ENCODE measurements around the gene FBXL14.

FBXL14 gene

DNA sequence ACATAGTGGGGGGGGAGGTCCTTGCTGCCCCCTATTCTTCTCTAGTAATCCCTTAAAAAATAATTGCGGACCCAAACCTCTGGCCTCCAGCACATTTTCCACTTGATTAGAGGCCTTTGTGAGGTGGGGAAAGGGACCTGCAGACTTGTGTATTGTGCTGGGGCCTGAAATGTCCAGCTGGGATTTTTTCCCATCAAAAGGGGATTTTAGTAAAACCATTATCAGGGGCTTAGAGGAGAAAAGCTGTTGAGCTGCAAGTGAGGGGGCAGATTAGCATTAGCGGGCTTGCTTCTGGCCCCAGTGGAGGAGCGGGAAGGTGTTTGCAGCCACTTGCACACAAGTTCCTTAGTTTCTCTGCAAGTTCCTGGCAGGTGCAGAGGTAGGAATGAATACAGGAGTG is 13.9 kb downstream of the FBXL14 start:
- DNase-seq (ENCODE audit: low read depth, low spot score) = no peak
- H3K4me3 ChIP-seq (ENCODE audit: low read depth, low read length) = no peak overlapping the region
- ChIA-PET CTCF (interaction anchor here (8.0 kb wide), 1 partner anchor 464 kb away, joined by 207 read pairs; no protein-coding TSS in a partner anchor), POLR2A (no interaction called here)
- no peak for TF ChIP-seq CTCF (IDR thresholded peaks at IDR 0.05; ENCODE audit: insufficient read depth, low read length, missing control alignments)

DNA sequence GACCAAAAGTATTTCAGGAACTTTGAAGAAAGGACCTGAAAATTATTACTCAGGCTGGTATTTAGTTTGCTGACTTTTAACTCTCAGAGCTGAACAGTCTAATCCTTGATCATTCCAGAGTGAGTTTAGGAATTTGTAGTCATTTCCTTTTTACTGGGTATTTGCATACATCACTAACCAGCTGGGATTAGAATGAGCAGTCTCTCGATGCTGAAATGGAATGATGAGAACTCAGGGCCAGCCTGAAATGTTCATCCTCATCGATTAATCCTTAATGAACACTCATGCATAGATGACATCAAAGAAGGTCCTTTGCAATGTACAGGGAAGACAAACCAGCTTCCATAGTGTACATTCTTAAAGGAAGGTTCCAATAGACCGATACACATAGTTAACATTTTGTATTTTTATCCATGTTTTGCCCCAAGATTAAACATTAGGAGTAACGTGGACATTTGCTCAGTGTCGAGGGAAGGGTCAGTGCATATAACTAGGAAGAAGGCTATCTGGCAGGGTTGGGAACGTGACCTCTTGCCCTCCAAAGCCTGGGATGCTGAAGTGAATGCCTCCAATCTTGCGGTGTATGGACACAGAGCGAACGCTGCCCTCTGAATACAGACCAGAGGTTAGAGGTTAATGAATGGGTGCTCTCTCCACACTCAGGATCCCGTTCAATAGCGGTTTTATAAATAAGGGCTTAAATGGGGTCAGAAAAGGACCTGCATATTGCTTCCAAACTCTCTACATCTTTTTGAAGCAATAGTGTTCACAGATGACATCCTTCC is 14.5 kb downstream of the FBXL14 start:
- H3K4me3 ChIP-seq (ENCODE audit: low read depth, low read length) = no peak overlapping the region
- ChIA-PET POLR2A (interaction anchor here (1.1 kb wide), 2 partner anchors 105 to 462 kb away, joined by 3 read pairs; no protein-coding TSS in a partner anchor), CTCF (interaction anchor here (8.0 kb wide), 1 partner anchor 463 kb away, joined by 207 read pairs; no protein-coding TSS in a partner anchor)
- no peak for TF ChIP-seq CTCF (IDR thresholded peaks at IDR 0.05; ENCODE audit: insufficient read depth, low read length, missing control alignments)
- no peak for DNase-seq (ENCODE audit: low read depth, low spot score)

- TF ChIP-seq CTCF (IDR thresholded peaks at IDR 0.05; ENCODE audit: insufficient read depth, low read length, missing control alignments) = no peak
- DNase-seq (ENCODE audit: low read depth, low spot score) = no peak
- POLR2A ChIA-PET = interaction anchor here (0.7 kb wide), 1 partner anchor 42 kb away, joined by 3 read pairs; no protein-coding TSS in a partner anchor
- CTCF ChIA-PET = interaction anchor here (0.8 to 4.7 kb wide), 6 partner anchors 9 to 459 kb away, joined by 3 to 36 read pairs (median 4); partner anchors contain the start of gene FBXL14
- no peak overlapping the region for H3K4me3 ChIP-seq (ENCODE audit: low read depth, low read length)
Measured at GRCh38 chr12:1576410-1577241, 17.8 kb downstream of the FBXL14 start.

DNA sequence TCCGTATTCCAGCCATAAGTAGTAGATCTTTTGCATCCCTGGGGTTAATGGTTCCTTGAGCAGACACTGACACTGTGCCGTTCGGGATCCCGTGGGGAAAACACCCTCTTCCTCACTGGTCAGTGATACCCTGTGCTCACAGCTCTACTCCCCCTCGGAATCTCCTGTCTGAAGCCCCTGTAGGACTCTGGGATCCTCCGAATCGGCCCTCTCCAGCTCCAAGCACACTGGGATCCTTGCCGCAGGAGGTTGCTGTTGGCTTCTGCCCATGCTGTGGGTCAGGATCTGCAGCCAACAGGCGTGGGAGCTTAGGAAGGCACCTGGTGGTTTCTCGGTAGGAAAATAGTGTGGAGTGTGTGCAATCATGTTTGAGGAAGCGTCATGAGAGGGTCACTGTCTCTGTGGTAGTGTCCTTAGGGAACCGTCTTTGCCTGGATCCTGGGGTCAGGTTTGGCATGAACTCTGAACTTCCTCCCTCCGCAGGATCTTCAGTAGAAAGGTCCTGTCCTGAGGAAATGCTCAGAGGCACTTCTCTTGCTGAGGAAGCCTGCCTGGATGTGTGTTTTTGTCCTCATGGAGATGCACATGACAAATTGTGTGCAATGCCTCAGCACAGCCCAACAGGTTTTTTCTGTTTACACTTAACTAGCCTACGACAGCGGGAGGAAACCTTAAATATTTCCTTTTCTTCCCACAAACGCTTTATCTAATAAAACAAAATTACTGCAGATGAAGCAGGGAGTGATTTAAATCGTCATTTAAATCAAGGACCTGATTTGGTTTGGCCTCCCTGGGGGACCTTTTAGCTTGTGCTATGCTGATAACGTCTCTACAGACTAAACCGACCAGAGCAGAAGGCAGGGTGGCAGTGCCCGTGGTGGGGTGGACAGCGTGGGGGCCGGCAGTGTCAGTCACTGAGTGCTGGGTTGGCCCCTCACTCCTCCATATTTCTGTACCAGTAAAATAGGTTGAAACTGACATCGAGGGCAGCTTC is 18.7 kb downstream of the FBXL14 start:
- no peak for TF ChIP-seq CTCF (IDR thresholded peaks at IDR 0.05; ENCODE audit: insufficient read depth, low read length, missing control alignments)
- CTCF ChIA-PET = interaction anchor here (0.8 to 4.7 kb wide), 5 partner anchors 8 to 458 kb away, joined by 3 to 36 read pairs (median 7); partner anchors contain the start of gene FBXL14
- DNase-seq (ENCODE audit: low read depth, low spot score) = no peak
- no peak overlapping the region for H3K4me3 ChIP-seq (ENCODE audit: low read depth, low read length)
- POLR2A ChIA-PET = interaction anchor here (0.7 kb wide), 1 partner anchor 41 kb away, joined by 3 read pairs; no protein-coding TSS in a partner anchor

DNA sequence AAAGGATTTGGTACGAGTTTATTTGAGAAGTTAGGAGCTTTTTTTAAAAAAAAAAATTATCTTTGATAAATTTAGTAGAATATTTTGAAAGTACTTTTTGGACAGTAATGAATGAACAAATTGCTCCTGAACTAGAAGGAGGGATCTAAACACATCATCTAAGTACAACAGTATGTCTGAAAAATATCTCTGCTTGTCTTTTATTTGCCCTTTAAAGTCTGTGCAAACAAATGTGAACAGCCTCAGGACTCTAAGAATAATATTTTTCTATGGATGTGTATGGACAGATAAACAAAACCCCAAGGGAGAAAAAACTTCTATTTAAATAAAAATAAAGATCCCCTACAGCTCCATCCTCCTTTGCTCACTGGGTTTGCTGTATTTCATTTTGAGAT is 19.5 kb downstream of the FBXL14 start:
- ChIA-PET POLR2A (no interaction called here), CTCF (interaction anchor here (0.7 to 4.7 kb wide), 3 partner anchors 8 to 482 kb away, joined by 3 to 36 read pairs (median 9); no protein-coding TSS in a partner anchor)
- no peak overlapping the region for H3K4me3 ChIP-seq (ENCODE audit: low read depth, low read length)
- no peak for DNase-seq (ENCODE audit: low read depth, low spot score)
- no peak for TF ChIP-seq CTCF (IDR thresholded peaks at IDR 0.05; ENCODE audit: insufficient read depth, low read length, missing control alignments)

Data from AG04449 (cell line).